Measurements from ENCODE around the gene H2AZ1.
A peak's percentile ranks its signal among the peaks of the same experiment; 100 is the strongest.

Gene H2AZ1

GRCh38 chr4:99946356-99947189 is 3.5 kb downstream of the H2AZ1 start, which contains the start of gene DNAJB14:
Gene DNAJB14, minus strand, starts transcription at chr4:99946618. Its CDS starts 47 bp downstream, at chr4:99946571.
- peak; percentile 38 to 58 for DNase-seq (ENCODE audit: low read depth in 2 of 2, low spot score in 1 of 2)

GRCh38 chr4:99945718-99946355 is 4.2 kb downstream of the H2AZ1 start:
- no peak for DNase-seq (ENCODE audit: low read depth in 2 of 2, low spot score in 1 of 2)

GRCh38 chr4:99943904-99944437 is 6.1 kb downstream of the H2AZ1 start:
- no peak for DNase-seq (ENCODE audit: low read depth in 2 of 2, low spot score in 1 of 2)

GRCh38 chr4:99938243-99938753 is 11.8 kb downstream of the H2AZ1 start:
- DNase-seq (ENCODE audit: low read depth in 2 of 2, low spot score in 1 of 2), result no peak

GRCh38 chr4:99934891-99935290 is 15.2 kb downstream of the H2AZ1 start:
- no peak for DNase-seq (ENCODE audit: low read depth in 2 of 2, low spot score in 1 of 2)

- no peak for DNase-seq (ENCODE audit: low read depth in 2 of 2, low spot score in 1 of 2)
These were observed 22.5 kb downstream of the H2AZ1 start for GRCh38 chr4:99927566-99927965.

GRCh38 chr4:99921174-99921573 is 28.9 kb downstream of the H2AZ1 start:
- no peak for DNase-seq (ENCODE audit: low read depth in 2 of 2, low spot score in 1 of 2)

GRCh38 chr4:99918656-99919055 is 31.4 kb downstream of the H2AZ1 start:
- no peak for DNase-seq (ENCODE audit: low read depth in 2 of 2, low spot score in 1 of 2)

GRCh38 chr4:99917575-99917974 is 32.5 kb downstream of the H2AZ1 start:
- no peak for DNase-seq (ENCODE audit: low read depth in 2 of 2, low spot score in 1 of 2)

GRCh38 chr4:99915449-99915848 is 34.6 kb downstream of the H2AZ1 start:
- DNase-seq (ENCODE audit: low read depth in 2 of 2, low spot score in 1 of 2), result no peak

Data from stimulated activated CD8-positive, alpha-beta memory T cell treated with anti-CD3 and anti-CD28 coated beads, Interleukin-4, amount 100 ng/mL, for 1 hour (primary cell).